Thyroid gland (tissue), 4 donors: Measurements from ENCODE around the gene RAD21L1.

Source experiments
- POLR2A ChIP-seq, 2 donors: fragments of 450-650 bp; IDR thresholded peaks; one replicate each; pipeline ENCODE4 v1.6.1; 2017; ENCODE audit warnings: antibody characterized with exemption in 2 of 2, mild to moderate bottlenecking in 2 of 2, moderate library complexity in 1 of 2
- TF ChIP-seq, protein P1 (sequence below), 6 experiments: fragments of 200-600 bp in 3 of 6; fragments of 450-650 bp in 3 of 6; sonication (generic) in 3 of 6; IDR thresholded peaks; one replicate each; pipeline ENCODE4 v1.5.1; 2016 to 2019; ENCODE audit warnings: antibody characterized with exemption in 6 of 6, mild to moderate bottlenecking in 2 of 6, inconsistent platforms in 1 of 6, moderate library complexity in 1 of 6

GRCh38 chr20:1198751-1199150 is 27.1 kb upstream of the RAD21L1 start:
- TF ChIP-seq, protein P1, sequence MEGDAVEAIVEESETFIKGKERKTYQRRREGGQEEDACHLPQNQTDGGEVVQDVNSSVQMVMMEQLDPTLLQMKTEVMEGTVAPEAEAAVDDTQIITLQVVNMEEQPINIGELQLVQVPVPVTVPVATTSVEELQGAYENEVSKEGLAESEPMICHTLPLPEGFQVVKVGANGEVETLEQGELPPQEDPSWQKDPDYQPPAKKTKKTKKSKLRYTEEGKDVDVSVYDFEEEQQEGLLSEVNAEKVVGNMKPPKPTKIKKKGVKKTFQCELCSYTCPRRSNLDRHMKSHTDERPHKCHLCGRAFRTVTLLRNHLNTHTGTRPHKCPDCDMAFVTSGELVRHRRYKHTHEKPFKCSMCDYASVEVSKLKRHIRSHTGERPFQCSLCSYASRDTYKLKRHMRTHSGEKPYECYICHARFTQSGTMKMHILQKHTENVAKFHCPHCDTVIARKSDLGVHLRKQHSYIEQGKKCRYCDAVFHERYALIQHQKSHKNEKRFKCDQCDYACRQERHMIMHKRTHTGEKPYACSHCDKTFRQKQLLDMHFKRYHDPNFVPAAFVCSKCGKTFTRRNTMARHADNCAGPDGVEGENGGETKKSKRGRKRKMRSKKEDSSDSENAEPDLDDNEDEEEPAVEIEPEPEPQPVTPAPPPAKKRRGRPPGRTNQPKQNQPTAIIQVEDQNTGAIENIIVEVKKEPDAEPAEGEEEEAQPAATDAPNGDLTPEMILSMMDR (IDR thresholded peaks at IDR 0.05) = no peak
- TF ChIP-seq POLR2A (IDR thresholded peaks at IDR 0.05) = no peak
